ENCODE results near the gene COMMD4.
"Not testable (repeated sequence)": the region's sequence is repeated elsewhere in the genome, so short reads cannot be mapped to it uniquely, and the experiment has no call there.

Gene COMMD4

DNA sequence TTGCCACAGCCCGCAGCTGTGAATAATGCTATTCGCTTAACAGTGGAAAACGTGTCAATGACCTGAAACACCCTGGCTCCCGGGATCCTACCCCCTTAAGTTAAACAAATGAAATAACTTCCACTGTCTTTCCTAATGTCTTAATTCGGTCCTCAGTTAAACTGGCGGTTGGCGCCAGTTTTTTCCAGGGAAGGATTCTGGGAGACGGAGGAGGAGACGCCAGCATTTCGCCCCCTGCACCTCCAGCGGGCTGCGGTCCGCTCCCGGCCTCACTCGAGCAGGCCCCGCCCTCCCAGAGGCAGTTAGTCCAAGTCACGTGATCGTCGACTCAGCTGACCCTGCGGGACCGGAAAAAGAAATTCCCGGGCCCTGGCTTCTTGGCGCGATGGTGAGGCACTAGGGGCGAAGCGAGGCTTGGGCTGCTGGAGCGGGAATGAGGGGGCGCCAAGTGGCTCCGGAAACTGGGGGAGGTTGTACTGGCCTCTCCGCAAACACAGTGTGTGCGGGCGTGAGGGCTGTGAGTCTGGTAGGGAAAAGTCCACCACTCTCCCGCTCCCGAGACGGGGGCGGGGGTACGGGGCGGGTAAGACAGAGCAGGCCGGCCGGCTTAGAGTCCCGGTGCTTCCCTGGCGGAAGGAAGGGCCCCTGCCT lies at the start of gene COMMD4:
COMMD4 (plus strand) TSS at position 359 of the 651 bp plus-strand sequence; CDS start at position 386, 27 bp downstream.
- DNase-seq (ENCODE audit: low spot score): peak; percentile 89

- not testable (repeated sequence) for DNase-seq (ENCODE audit: low spot score)
These were observed 42.2 kb upstream of the COMMD4 start for GRCh38 chr15:75293660-75294059.

GRCh38 chr15:75298541-75299310 lies 37.1 kb upstream of the COMMD4 start:
- DNase-seq (ENCODE audit: low spot score): not testable (repeated sequence)

GRCh38 chr15:75299311-75299688 lies 36.6 kb upstream of the COMMD4 start:
- DNase-seq (ENCODE audit: low spot score): not testable (repeated sequence)

DNA sequence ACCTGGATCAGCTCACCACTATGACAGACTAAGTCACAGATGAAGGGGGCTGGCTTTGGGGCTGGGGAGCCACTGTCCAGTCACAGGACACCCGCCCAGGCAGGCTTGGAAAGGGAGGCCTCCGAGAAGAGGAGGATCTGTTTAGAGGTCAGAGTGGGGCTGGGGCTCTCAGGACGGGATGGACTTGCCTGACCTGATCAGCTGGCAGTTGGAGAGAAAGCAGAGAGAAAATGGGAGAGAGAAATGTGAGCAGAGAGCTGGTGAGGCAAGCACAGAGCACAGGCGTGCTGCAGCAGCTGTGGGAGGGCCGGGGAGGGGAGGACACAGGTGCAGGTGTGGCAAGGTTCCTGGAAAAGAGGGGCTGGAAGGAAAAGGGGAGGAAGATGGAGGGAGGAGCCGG lies 35.8 kb upstream of the COMMD4 start:
- DNase-seq (ENCODE audit: low spot score): not testable (repeated sequence)

GRCh38 chr15:75302318-75302717 lies 33.5 kb upstream of the COMMD4 start:
- DNase-seq (ENCODE audit: low spot score): no peak

DNA sequence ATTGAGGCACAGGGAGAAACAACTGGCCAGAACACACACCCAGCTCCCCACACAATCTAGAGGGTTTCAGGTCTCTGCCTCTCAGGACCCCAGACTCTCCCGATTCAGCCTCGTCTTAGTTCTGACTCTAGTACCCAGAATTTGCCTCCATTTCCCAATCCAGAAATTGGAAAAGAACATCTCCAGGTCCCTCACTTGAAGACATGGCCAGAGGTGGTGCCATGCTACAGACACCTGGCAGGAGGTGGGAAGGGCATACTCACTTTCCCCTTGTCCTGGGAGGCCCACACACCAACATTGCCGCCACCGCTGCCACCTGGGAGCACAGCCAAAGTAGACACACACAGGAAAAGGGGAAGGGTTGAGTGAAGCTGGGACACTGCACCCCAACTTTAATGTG lies 33.1 kb upstream of the COMMD4 start:
- not testable (repeated sequence) for DNase-seq (ENCODE audit: low spot score)

GRCh38 chr15:75306188-75306587 lies 29.7 kb upstream of the COMMD4 start:
- DNase-seq (ENCODE audit: low spot score): no peak

GRCh38 chr15:75307778-75308390 lies 28.0 kb upstream of the COMMD4 start:
- peak; percentile 38 for DNase-seq (ENCODE audit: low spot score)

- DNase-seq (ENCODE audit: low spot score): no peak
These were observed 26.2 kb upstream of the COMMD4 start for GRCh38 chr15:75309711-75310110.

DNA sequence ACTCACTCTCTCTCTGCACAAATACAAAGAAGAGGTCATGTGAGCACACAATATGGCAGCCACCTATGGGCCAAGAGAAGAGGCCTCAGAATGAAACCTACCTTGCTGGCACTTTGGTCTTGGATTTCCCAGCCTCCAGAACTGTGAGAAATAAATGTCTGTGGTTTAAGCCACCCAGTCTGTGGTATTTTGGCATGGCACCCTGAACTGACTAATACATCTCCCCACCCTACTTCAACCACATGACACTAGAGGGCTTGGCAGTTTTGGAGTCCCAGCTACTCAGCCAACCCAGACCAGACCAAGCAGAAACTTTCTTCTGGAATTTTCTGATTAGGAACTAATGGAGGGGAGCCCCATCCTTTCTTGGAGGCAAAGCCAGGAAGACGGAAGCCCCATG lies 23.3 kb upstream of the COMMD4 start:
- peak; percentile 48 for DNase-seq (ENCODE audit: low spot score)

- no peak for DNase-seq (ENCODE audit: low spot score)
These were observed 22.6 kb upstream of the COMMD4 start for GRCh38 chr15:75313116-75313845.

DNA sequence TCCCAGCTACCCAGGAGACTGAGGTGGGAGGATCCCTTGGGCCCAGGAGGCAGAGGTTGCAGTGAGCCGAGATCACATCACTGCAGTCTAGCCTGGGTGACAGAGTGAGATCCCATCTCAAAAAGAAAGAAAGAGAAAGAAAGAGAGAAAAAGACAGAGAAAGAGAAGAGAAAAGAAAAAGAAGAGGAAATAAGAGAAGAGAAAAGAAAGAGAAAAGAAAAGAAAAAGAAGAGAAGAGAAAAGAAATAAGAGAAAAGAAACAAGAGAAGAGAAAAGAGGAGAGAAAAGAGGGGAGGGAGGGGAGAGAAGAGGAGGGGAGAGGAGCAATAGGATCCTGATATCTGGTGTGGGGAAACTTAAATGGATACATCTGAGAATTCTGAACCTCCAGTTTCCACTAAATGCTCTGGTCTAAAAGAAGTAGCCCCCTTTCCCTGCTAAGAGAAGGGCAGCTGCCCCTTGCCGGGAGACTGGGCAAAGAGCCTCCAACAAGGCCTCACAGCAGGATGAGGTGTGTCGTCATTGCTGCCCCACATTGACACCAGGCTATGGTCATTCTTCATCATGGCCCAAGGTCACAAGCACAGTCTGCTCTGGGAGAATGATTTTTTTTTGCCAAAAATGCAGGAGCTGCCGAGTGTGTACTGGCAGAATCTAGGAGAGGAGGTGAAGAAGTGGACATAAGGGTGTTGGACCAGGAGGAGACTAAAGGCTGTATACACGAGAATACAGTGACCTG lies 21.1 kb upstream of the COMMD4 start:
- no peak for DNase-seq (ENCODE audit: low spot score)

- not testable (repeated sequence) for DNase-seq (ENCODE audit: low spot score)
These were observed 16.5 kb upstream of the COMMD4 start for GRCh38 chr15:75319231-75319897.

- DNase-seq (ENCODE audit: low spot score): no peak
These were observed 14.2 kb upstream of the COMMD4 start for GRCh38 chr15:75321711-75322110.

- DNase-seq (ENCODE audit: low spot score): no peak
These were observed 9.9 kb upstream of the COMMD4 start for GRCh38 chr15:75325922-75326321.

DNA sequence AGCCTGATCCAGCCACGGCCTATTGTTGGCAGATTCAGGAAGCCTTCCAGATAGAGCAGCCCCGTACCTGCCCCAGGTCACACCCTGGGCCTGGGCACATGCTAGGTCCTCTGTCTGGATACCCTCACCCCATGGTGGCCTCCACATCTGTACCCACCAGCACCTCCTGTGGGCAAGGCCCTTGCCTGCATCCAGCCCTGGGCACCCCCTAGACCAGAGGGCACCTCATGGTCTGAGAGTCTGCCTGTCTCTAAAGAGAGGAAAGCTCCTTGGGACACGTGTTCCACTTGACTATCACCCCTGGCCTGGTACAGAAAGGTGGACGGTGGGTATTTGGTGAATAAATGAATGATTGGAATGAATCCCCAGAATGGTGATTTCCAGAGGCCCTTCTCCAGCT lies 8.9 kb upstream of the COMMD4 start:
- DNase-seq (ENCODE audit: low spot score): no peak

- no peak for DNase-seq (ENCODE audit: low spot score)
These were observed 8.4 kb upstream of the COMMD4 start for GRCh38 chr15:75327491-75327890.

DNA sequence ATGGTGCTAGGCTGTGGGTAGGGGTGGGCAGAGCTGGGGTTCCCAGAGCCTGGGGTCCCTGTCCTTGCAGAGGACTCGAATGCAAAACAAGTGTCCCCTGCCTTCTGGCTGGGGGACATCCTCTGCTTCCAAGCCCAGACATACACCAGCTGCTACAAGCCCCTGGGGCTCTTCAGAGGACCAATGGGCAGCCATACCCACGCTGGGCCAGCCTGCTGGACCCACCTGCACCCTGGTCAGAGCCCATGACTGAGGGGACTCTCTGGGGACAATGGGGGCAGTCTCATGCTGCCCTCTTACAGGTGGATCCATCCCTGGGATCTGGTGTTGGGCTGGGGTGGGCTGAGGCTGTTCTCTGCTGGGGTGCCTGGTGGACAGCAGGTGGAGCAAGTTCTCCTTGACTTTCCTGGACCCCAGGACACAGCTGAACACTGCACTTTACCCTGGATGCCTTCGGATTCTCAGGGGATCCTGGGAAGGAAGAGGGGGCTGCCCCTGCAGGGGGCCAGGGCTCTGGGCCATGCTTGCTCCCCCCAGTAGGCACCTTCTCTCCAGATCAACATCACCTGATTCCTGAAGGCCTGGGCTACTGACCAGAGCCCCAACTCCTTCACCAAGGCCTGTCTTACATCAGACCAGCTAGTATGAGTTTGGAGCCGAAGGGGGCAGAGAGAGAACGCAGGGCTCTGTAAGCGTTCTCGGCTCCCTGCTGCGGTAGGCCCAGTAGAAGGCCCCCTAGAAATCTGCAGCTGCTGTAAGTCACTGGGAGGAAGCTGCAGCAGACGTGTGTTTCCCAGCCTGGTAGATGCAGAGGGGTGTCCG lies 7.2 kb upstream of the COMMD4 start:
- no peak for DNase-seq (ENCODE audit: low spot score)

GRCh38 chr15:75329571-75329970 lies 6.3 kb upstream of the COMMD4 start:
- DNase-seq (ENCODE audit: low spot score): no peak
